NCI-H2196 treated with DMSO at 0.1 percent for 48 hours (cell line): ENCODE results near the gene FLYWCH1.

Experiments used
- DNase-seq: peaks from one replicate; lab custom pipeline; 2025; ENCODE audit not compliant: unreplicated experiment; lab: John Stamatoyannopoulos, UW

Gene FLYWCH1

DNA sequence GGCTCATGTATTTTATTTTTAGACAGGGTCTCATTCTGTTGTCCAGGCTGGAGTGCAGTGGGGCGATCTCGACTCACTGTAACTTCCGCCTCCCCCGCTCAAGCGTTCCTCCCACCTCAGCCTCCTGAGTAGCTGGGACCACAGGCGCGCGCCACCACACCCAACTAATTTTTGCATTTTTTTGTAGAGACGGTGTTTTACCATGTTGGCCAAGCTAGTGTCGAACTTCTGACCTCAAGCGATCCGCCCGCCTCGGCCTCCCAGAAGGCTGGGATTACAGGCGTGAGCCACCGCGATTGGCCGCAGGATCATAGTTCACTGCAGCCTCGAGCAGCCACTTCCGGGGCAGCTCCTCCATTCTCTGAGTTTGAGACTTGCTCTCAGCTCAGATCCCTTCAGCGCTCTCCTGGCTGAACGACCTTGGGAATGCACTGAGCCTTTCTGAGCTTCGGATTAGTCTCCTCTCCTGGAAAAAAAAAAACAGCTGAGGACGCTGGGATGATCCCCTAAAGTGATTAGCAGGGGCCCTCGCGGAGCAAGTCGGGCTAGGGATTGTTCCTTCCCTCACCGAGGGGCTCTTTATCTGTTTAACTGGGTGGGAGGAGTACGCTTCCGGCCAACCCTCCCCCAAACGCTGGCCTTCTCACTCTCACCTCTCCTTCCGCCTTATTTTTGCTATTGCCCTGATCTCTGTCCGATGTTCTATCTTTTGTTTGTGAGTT, 69.6 kb downstream of the FLYWCH1 start:
- no peak for DNase-seq

DNA sequence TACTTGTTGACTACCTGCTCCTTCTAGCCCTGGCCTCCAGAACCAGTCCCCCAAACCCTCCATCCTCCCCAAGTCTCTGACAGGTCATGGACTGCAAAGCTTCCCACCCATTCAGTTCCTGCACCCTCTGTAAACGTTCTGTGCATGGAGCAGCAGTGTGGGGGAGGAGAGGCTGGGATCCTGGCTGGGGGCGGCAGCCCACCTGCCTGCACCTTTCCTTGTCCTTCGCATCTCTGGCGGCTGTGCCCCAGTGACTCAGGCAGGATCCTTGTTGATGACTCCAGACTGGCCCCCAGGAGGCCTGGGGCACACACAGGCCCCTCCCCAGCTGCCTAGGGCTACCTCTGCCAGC, 70.1 kb downstream of the FLYWCH1 start:
- no peak for DNase-seq

DNA sequence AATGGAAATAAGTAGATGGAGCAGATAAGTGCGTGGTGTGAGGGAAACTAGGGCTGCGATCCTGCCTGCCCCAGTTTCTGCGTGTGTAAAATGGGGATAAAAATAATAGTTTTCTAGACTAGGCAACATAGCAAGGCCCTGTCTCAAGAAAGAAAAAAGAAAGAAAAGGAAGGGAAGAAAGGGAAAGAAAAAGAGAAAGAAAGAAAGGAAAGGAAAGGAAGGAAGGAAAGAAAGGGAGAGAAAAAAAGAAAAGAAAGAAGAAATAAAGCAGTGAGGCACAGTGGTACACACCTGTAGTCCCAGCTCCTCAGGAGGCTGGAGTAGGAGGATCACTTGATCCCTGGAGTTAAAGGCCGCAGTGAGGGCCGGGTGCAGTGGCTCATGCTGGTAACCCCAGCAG, 70.7 kb downstream of the FLYWCH1 start:
- DNase-seq, result no peak

- DNase-seq, result peak; percentile 37
Observed at GRCh38 chr16:2983706-2984136, 72.0 kb downstream of the FLYWCH1 start.

- DNase-seq, result no peak
Observed at GRCh38 chr16:2985462-2985861, 73.7 kb downstream of the FLYWCH1 start.

DNA sequence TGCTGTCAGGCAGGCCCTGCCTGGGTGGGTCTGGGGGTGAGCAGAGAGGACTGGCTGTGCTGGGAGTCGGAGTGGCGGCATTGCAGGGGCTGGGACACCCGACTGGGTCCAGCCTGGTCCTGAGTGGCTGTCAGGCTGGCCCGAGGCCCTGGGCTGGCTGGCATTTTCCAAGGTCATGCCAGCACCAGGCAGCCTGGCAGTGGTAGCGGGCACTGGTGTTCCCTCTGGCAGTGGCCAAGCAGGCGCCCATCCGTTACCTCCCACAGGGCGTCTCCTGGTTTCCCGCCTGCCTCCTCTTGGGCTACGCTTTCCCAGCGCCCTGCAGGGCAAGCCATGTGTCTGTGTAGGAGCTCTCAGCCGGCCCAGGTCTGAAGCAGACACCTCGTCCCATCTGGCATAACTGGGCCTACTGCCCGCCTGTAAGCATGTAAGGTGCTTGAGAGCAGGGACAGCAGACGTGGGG, 74.2 kb downstream of the FLYWCH1 start:
- no peak for DNase-seq

DNA sequence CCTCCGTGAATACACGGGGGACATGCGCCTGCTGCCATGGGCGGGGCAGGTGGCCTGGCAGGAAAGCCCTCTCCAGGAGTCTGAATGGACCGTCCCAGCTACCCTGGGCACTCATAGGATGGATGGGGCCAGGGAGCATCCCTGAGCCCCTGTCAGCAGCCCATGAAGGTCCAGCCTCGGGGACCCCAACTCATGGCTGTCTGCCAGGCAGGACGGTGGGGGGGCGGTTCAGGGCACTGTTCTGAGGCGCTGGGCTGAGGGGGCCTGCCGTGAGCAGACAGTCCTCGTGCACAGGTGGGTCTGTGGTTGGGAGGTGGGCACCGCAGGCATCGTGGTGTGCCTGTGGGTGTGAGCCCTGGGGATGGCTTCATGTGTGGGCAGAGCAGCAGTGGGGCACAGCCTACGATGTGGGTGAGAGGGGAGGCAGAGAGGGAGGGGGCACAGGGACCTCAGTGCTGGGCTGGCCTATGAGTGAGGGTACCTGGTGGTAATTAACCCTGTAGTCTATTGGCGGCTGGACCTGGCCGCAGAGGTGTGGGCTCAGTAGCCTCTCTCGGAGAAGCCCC, 75.0 kb downstream of the FLYWCH1 start:
- DNase-seq, result no peak

- DNase-seq, result no peak
Observed at GRCh38 chr16:2987286-2987685, 75.6 kb downstream of the FLYWCH1 start.

GRCh38 chr16:2987833-2988232, 76.1 kb downstream of the FLYWCH1 start:
- no peak for DNase-seq

DNA sequence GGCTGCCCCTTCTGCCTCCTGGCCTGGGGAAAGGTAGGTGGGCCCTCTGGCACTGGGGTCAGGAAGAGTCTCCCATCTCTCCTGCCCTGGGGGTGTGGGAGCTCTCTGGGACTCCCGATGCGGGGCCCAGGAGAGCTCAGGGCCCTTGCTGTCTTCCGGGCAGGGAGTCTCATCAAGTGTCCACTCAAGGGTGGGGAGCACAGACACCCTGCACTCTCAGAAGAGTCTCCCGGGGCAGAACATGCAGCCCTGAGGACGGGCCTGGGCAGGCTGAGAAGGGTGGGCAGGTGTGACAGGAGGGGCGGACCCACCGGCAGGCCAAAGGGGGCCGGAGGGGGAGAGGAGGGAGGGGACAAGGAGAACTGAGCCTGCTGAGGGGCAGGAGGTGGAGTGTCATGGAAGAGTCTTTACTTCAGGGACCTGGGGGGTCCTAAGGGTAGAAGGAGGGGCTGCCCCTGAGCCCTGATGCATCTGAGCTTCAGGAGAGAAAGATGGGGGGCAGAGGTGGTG, 76.9 kb downstream of the FLYWCH1 start:
- no peak for DNase-seq

- DNase-seq, result no peak
Observed at GRCh38 chr16:2990891-2991290, 79.2 kb downstream of the FLYWCH1 start.

- DNase-seq, result no peak
Observed at GRCh38 chr16:2991566-2992261, 80.0 kb downstream of the FLYWCH1 start.

GRCh38 chr16:2992383-2993081, 80.8 kb downstream of the FLYWCH1 start:
- DNase-seq, result no peak

GRCh38 chr16:2996298-2996697, 84.6 kb downstream of the FLYWCH1 start:
- no peak for DNase-seq

DNA sequence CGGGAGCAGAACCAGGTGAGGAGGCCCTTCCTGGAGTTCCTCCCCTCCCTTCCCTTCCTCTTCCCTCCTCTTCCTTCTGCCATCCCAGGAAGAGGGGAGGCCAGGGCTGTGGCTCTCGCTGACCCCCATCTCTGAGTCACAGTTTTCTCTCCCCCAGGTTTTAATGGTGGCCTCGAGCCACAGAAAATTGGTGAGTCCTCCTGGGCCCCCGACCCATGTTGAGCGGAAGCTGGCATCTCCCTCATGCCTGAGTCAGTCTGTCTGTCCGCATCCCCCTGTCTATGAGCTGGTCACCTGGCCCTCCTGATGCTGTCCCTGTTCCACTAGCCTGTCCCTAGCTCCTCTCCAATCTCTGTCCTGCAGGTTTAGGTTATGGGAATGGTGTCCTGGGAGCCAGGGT, 88.2 kb downstream of the FLYWCH1 start:
- DNase-seq, result no peak

- no peak for DNase-seq
Observed at GRCh38 chr16:3000540-3000939, 88.8 kb downstream of the FLYWCH1 start.
